GM12878 (cell line): ENCODE results near the gene SUSD6. TPM values are rescaled to one million over a fixed set of nuclear protein-coding genes. Genes with fewer than 3 reads are reported as not detected.

Experiments used
- ATAC-seq: fragments of 200-7000 bp; cut with Tn5 transposase; 3 replicates; pipeline ENCODE4 v1.9.1; 2020; ENCODE audit warnings: mild to moderate bottlenecking, moderate library complexity
- BruUV-seq: library from RNA; stranded (reverse); fragments of 400-500 nt; replicated peaks from 2 replicates; lab custom pipeline; 2021; lab: Mats Ljungman, UMichigan
- CTCF ChIA-PET: fragments of 300-600 bp; sonication (Branson Sonifier 250); formaldehyde crosslinking; extraction: SDS; loops from one replicate; lab custom pipeline; 2021; ENCODE audit warnings: inconsistent platforms; lab: Yijun Ruan, JAX
- POLR2A ChIA-PET: fragments of 350-600 bp; formaldehyde crosslinking; extraction: SDS; loops from one replicate; lab custom pipeline; 2021; ENCODE audit warnings: inconsistent platforms; lab: Charles Lee
- RAD21 ChIA-PET: fragments of 300-600 bp; sonication (Branson Sonifier 250); formaldehyde crosslinking; loops from one replicate; lab custom pipeline; 2023; ENCODE audit warnings: antibody characterized with exemption; ENCODE audit not compliant: unreplicated experiment; lab: Charles Lee
- SMC1A ChIA-PET: fragments of 300-600 bp; sonication (Branson Sonifier 250); formaldehyde crosslinking; loops from one replicate; lab custom pipeline; 2023; ENCODE audit not compliant: unreplicated experiment, uncharacterized antibody; lab: Charles Lee
- DNase-seq: peaks from one replicate; pipeline ENCODE4 v3.0.0-alpha.2; 2011; ENCODE audit warnings: low read depth, low spot score
- FAIRE-seq: peaks from 3 replicates; lab custom pipeline; 2011; peaks lifted over from hg19 to GRCh38; lab: Jason Lieb, UNC
- H2AFZ ChIP-seq: 2 replicates; pipeline ENCODE4 v1.6.0; 2011; ENCODE audit warnings: low read depth, low read length, control low read depth; ENCODE audit not compliant: control insufficient read depth
- H3K27ac ChIP-seq: 2 replicates; pipeline ENCODE4 v1.5.1; 2011; ENCODE audit warnings: control low read depth; ENCODE audit not compliant: control insufficient read depth, insufficient read depth
- H3K27me3 ChIP-seq, 2 experiments: replicated peaks in 1 of 2; 2 replicates each; pipeline versions ENCODE4 v1.6.0 to v1.6.1; 2011; ENCODE audit warnings: low read length in 1 of 2; ENCODE audit not compliant: control insufficient read depth in 2 of 2, insufficient read depth in 2 of 2
- H3K36me3 ChIP-seq, 2 experiments: 2 replicates each; pipeline ENCODE4 v1.5.1; 2011; ENCODE audit warnings: low read length in 1 of 2; ENCODE audit not compliant: control insufficient read depth in 2 of 2, insufficient read depth in 2 of 2
- H3K4me1 ChIP-seq: 2 replicates; pipeline ENCODE4 v1.6.1; 2011; ENCODE audit warnings: mild to moderate bottlenecking, low read length, moderate library complexity, mixed read lengths; ENCODE audit not compliant: control insufficient read depth, insufficient read depth
- H3K4me2 ChIP-seq: 2 replicates; pipeline ENCODE4 v1.6.0; 2011; ENCODE audit warnings: control low read depth; ENCODE audit not compliant: control insufficient read depth, insufficient read depth
- H3K4me3 ChIP-seq: fragments of 200-600 bp; sonication (generic); 2 replicates; pipeline ENCODE4 v1.5.1; 2016
- H3K79me2 ChIP-seq: 2 replicates; pipeline ENCODE4 v1.6.0; 2011; ENCODE audit warnings: low read length; ENCODE audit not compliant: control insufficient read depth, insufficient read depth
- H3K9ac ChIP-seq: 2 replicates; pipeline ENCODE4 v1.8.0; 2011; ENCODE audit warnings: low read length, control low read depth, mixed read lengths; ENCODE audit not compliant: control insufficient read depth, insufficient read depth
- H3K9me3 ChIP-seq: replicated peaks from 3 replicates; pipeline ENCODE4 v1.5.1; 2011; ENCODE audit warnings: mild to moderate bottlenecking, low read length; ENCODE audit not compliant: control insufficient read depth, insufficient read depth
- H4K20me1 ChIP-seq: 2 replicates; pipeline ENCODE4 v1.6.0; 2011; ENCODE audit not compliant: control insufficient read depth, insufficient read depth
- NFYB ChIP-seq: IDR thresholded peaks from 2 replicates; pipeline ENCODE4 v1.6.1; 2011; ENCODE audit warnings: low read depth, mild to moderate bottlenecking, low read length, improper control_type of control experiment, moderate library complexity; ENCODE audit not compliant: insufficient read depth
- RAD21 ChIP-seq: IDR thresholded peaks from 2 replicates; pipeline ENCODE4 v1.6.1; 2011; ENCODE audit warnings: mild to moderate bottlenecking, low read depth, low read length, moderate library complexity; ENCODE audit not compliant: insufficient read depth
- WGBS: methylation state at CpG from one replicate; pipeline ENCODE4 v1.1.6; 2016; ENCODE audit warnings: low lambda C conversion rate; ENCODE audit not compliant: insufficient replicate concordance, insufficient coverage; ENCODE audit errors: missing lambda C conversion rate; 5-methylcytosine and 5-hydroxymethylcytosine counted together
- in situ Hi-C: fragments of 300-500 bp; cut with MboI; formaldehyde crosslinking; loops from 9 replicates; pipeline ENCODE4 v1.14.3; 2018; ENCODE audit warnings: mixed read lengths
- intact Hi-C: fragments of 100-400 bp; cut with micrococcal nuclease; formaldehyde crosslinking; loops from one replicate; pipeline ENCODE4 v1.14.2; 2022; ENCODE audit not compliant: unreplicated experiment
- polyA plus RNA-seq, 11 experiments: library from polyadenylated mRNA; depleted of rRNA in 4 of 11; unstranded in 6 of 11; stranded (reverse) in 5 of 11; fragments of >200 nt; fragmentation: Nextera tagmentation in 4 of 11; fragmentation: Illumina TruSeq in 1 of 11; extraction: Ambion mirVana in 4 of 11; extraction: Trizol in 1 of 11; gene quantifications; 1 replicate in 1 of 11; 2 replicates in 10 of 11; pipeline versions ENCODE4 v1.2.1 to v1.2.3, GENCODE V29; 2011 to 2016; ENCODE audit warnings: inconsistent platforms in 2 of 11, missing spikeins in 2 of 11, low read depth in 1 of 11
- total RNA-seq, 4 experiments: library from RNA; depleted of rRNA in 3 of 4; stranded (reverse); fragments of >200 nt in 3 of 4; fragmentation: Illumina TruSeq in 1 of 4; extraction: Trizol in 1 of 4; gene quantifications; 2 replicates each; pipeline versions ENCODE4 v1.2.1 to v1.2.3, GENCODE V29; 2013 to 2021
- TF ChIP-seq, protein P1 (sequence below): fragments of 450-650 bp; IDR thresholded peaks from 2 replicates; pipeline ENCODE4 v1.6.1; 2017; ENCODE audit warnings: mild to moderate bottlenecking, moderate library complexity
- TF ChIP-seq, protein P2 (sequence below), 3 experiments: IDR thresholded peaks in 2 of 3; conservative IDR thresholded peaks in 1 of 3; 2 replicates each; pipeline ENCODE4 v1.5.1; 2011; ENCODE audit warnings: low read depth in 3 of 3, low read length in 3 of 3, mild to moderate bottlenecking in 3 of 3, control low read depth in 2 of 3, moderate library complexity in 2 of 3, inconsistent platforms in 1 of 3, mixed read lengths in 1 of 3; ENCODE audit not compliant: control insufficient read depth in 2 of 3, insufficient read depth in 1 of 3; ENCODE audit errors: extremely low read depth in 1 of 3

The SUSD6 gene
- total and polyA plus RNA-seq, 10 of the 15 experiments (the other 5 are each of a cell fraction or from before 2014, with no cell fraction given) = 6.6 to 39.8 (median 20.2) TPM

DNA sequence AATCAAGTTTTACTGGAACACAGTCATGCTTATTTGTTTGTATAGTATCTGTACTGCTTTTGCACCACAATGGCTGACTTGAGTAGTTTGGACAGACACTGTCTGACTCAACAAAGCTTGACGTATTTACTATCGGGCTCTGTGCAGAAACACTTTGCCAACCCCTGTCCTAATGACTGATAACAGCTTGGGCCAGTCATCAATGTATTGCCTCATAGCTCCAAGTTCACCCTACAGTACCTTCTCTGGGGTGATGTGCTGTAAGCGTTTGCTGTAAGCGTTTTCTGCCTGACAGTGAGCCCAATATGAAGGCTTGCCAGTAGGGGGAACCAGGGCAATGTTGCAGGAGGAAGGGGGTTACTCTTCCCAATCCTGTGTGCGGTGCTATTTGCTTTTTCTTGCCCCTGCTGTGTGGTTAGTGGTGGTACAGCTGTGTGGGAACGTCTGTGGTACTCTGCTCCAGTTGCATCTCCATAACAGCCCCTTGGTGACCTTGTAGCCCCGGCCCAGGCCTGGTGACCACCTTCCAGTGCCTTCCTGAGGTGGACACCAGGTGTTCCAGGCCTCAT is 31.3 kb upstream of the SUSD6 start:
- peak; percentile 74 for ATAC-seq

More for the DNA sequence above, 31.3 kb upstream of the SUSD6 start:
- DNase-seq (no peak), FAIRE-seq (no peak)
- intact Hi-C loops (no loop called here), in situ Hi-C loops (loop anchor here (5.0 to 10.0 kb wide), 2 partner anchors 147 to 445 kb away; no protein-coding TSS in a partner anchor)
- Histone ChIP-seq H3K4me2 (no peak overlapping the region), H3K79me2 (no peaks in the 10 kb centered on the region), H3K27ac (no peak overlapping the region), H3K9me3 (no peaks in the 10 kb centered on the region; the same call in 2 of the 3 replicates), H3K4me1 (no peaks in the 10 kb centered on the region), H3K27me3 (peaks cover 0 to 1% of the 10 kb centered on the region in 2 experiments; a peak in 1 of 4 replicates), H3K4me3 (no peak overlapping the region), H3K36me3 (no peaks in the 10 kb centered on the region), H3K9ac (no peak overlapping the region), H2AFZ (no peak overlapping the region), H4K20me1 (no peaks in the 10 kb centered on the region)
- no TSS peak for BruUV-seq
- ChIA-PET SMC1A (interaction anchor here (0.9 to 1.2 kb wide), 4 partner anchors 25 to 238 kb away, joined by 3 to 5 read pairs (median 3); no protein-coding TSS in a partner anchor), CTCF (interaction anchor here (0.8 to 2.0 kb wide), 12 partner anchors 13 to 337 kb away, joined by 3 to 9 read pairs (median 4); no protein-coding TSS in a partner anchor), POLR2A (no interaction called here), RAD21 (interaction anchor here (1.2 to 1.6 kb wide), 2 partner anchors 138 to 149 kb away, joined by 3 to 4 read pairs; no protein-coding TSS in a partner anchor)
- 4% methylated on average over 7 of the region's 7 CpGs for WGBS
- TF ChIP-seq, protein P1, sequence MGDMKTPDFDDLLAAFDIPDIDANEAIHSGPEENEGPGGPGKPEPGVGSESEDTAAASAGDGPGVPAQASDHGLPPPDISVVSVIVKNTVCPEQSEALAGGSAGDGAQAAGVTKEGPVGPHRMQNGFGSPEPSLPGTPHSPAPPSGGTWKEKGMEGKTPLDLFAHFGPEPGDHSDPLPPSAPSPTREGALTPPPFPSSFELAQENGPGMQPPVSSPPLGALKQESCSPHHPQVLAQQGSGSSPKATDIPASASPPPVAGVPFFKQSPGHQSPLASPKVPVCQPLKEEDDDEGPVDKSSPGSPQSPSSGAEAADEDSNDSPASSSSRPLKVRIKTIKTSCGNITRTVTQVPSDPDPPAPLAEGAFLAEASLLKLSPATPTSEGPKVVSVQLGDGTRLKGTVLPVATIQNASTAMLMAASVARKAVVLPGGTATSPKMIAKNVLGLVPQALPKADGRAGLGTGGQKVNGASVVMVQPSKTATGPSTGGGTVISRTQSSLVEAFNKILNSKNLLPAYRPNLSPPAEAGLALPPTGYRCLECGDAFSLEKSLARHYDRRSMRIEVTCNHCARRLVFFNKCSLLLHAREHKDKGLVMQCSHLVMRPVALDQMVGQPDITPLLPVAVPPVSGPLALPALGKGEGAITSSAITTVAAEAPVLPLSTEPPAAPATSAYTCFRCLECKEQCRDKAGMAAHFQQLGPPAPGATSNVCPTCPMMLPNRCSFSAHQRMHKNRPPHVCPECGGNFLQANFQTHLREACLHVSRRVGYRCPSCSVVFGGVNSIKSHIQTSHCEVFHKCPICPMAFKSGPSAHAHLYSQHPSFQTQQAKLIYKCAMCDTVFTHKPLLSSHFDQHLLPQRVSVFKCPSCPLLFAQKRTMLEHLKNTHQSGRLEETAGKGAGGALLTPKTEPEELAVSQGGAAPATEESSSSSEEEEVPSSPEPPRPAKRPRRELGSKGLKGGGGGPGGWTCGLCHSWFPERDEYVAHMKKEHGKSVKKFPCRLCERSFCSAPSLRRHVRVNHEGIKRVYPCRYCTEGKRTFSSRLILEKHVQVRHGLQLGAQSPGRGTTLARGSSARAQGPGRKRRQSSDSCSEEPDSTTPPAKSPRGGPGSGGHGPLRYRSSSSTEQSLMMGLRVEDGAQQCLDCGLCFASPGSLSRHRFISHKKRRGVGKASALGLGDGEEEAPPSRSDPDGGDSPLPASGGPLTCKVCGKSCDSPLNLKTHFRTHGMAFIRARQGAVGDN = no peak
- TF ChIP-seq RAD21 (peak; percentile 39), NFYB (no peak)
- TF ChIP-seq, protein P2, sequence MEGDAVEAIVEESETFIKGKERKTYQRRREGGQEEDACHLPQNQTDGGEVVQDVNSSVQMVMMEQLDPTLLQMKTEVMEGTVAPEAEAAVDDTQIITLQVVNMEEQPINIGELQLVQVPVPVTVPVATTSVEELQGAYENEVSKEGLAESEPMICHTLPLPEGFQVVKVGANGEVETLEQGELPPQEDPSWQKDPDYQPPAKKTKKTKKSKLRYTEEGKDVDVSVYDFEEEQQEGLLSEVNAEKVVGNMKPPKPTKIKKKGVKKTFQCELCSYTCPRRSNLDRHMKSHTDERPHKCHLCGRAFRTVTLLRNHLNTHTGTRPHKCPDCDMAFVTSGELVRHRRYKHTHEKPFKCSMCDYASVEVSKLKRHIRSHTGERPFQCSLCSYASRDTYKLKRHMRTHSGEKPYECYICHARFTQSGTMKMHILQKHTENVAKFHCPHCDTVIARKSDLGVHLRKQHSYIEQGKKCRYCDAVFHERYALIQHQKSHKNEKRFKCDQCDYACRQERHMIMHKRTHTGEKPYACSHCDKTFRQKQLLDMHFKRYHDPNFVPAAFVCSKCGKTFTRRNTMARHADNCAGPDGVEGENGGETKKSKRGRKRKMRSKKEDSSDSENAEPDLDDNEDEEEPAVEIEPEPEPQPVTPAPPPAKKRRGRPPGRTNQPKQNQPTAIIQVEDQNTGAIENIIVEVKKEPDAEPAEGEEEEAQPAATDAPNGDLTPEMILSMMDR (IDR thresholded peaks at IDR 0.05 in 2 of 3, conservative IDR thresholded peaks at IDR 0.05 in 1 of 3; ENCODE audit: control insufficient read depth in 2 of 3, extremely low read depth in 1 of 3, insufficient read depth in 1 of 3, low read depth in 3 of 3, low read length in 3 of 3) = peak; percentile 43 to 53 (median 47)
